Liver (tissue), 9 donors: ENCODE measurements around the gene VPS35L. TPM values are rescaled to one million over a fixed set of nuclear protein-coding genes. Genes with fewer than 3 reads are reported as not detected.

Experiments used
- DNase-seq: peaks from one replicate; pipeline ENCODE4 v3.0.0-alpha.2; 2017; ENCODE audit warnings: low spot score
- H3K27ac ChIP-seq, 2 donors: one replicate each; pipeline ENCODE4 v1.7.0; 2013; ENCODE audit warnings: inconsistent platforms in 2 of 2, low read length in 2 of 2, control low read depth in 1 of 2, low read depth in 1 of 2, mild to moderate bottlenecking in 1 of 2
- H3K27me3 ChIP-seq, 4 donors: one replicate each; pipeline versions ENCODE4 v1.6.1 to v1.7.0; 2013; ENCODE audit warnings: low read length in 3 of 4, inconsistent platforms in 1 of 4, mild to moderate bottlenecking in 1 of 4, moderate library complexity in 1 of 4; ENCODE audit not compliant: control insufficient read depth in 4 of 4, insufficient read depth in 4 of 4
- H3K36me3 ChIP-seq, 4 donors: one replicate each; pipeline versions ENCODE4 v1.6.1 to v1.7.0; 2013; ENCODE audit warnings: low read length in 3 of 4, mild to moderate bottlenecking in 3 of 4, low read depth in 1 of 4, moderate library complexity in 1 of 4; ENCODE audit not compliant: control insufficient read depth in 4 of 4, insufficient read depth in 3 of 4
- H3K4me1 ChIP-seq, 4 donors: one replicate each; pipeline versions ENCODE4 v1.6.1 to v1.7.0; 2013; ENCODE audit warnings: low read length in 3 of 4, mild to moderate bottlenecking in 3 of 4, moderate library complexity in 1 of 4; ENCODE audit not compliant: control insufficient read depth in 4 of 4, insufficient read depth in 4 of 4
- H3K4me3 ChIP-seq, 3 donors: one replicate each; pipeline versions ENCODE4 v1.6.1 to v1.7.0; 2013; ENCODE audit warnings: low read length in 3 of 3, control low read depth in 1 of 3, low read depth in 1 of 3, mild to moderate bottlenecking in 1 of 3
- H3K9ac ChIP-seq, 2 donors: one replicate each; pipeline ENCODE4 v1.7.0; 2013; ENCODE audit warnings: low read length in 2 of 2, mild to moderate bottlenecking in 2 of 2, moderate library complexity in 2 of 2, control low read depth in 1 of 2, low read depth in 1 of 2
- H3K9me3 ChIP-seq, 4 donors: one replicate each; pipeline versions ENCODE4 v1.6.1 to v1.7.0; 2013; ENCODE audit warnings: low read length in 3 of 4; ENCODE audit not compliant: control insufficient read depth in 4 of 4
- EGR1 ChIP-seq, 2 donors: IDR thresholded peaks; 2 replicates each; pipeline ENCODE4 v1.6.1; 2016 to 2018; ENCODE audit warnings: antibody characterized with exemption in 2 of 2, low read depth in 2 of 2
- FOXA1 ChIP-seq: IDR thresholded peaks from 2 replicates; pipeline ENCODE4 v1.6.1; 2016; ENCODE audit warnings: antibody characterized with exemption
- FOXA2 ChIP-seq: IDR thresholded peaks from 2 replicates; pipeline ENCODE4 v1.6.1; 2016; ENCODE audit warnings: antibody characterized with exemption
- GABPA ChIP-seq, 2 donors: IDR thresholded peaks in 1 of 2; conservative IDR thresholded peaks in 1 of 2; 2 replicates each; pipeline ENCODE4 v1.6.1; 2016; ENCODE audit warnings: antibody characterized with exemption in 2 of 2, mild to moderate bottlenecking in 1 of 2, moderate library complexity in 1 of 2
- HNF4A ChIP-seq, 2 donors: conservative IDR thresholded peaks; 2 replicates each; pipeline ENCODE4 v1.6.1; 2016; ENCODE audit warnings: antibody characterized with exemption in 2 of 2, mild to moderate bottlenecking in 2 of 2
- HNF4G ChIP-seq: IDR thresholded peaks from 2 replicates; pipeline ENCODE4 v1.6.1; 2016; ENCODE audit warnings: antibody characterized with exemption
- JUND ChIP-seq, 2 donors: IDR thresholded peaks; 2 replicates each; pipeline ENCODE4 v1.6.1; 2016; ENCODE audit warnings: antibody characterized with exemption in 2 of 2
- NR2F2 ChIP-seq: IDR thresholded peaks from 2 replicates; pipeline ENCODE4 v1.6.1; 2016; ENCODE audit warnings: antibody characterized with exemption
- RAD21 ChIP-seq, 2 donors: IDR thresholded peaks; 2 replicates each; pipeline ENCODE4 v1.6.1; 2016; ENCODE audit warnings: antibody characterized with exemption in 2 of 2, mild to moderate bottlenecking in 2 of 2
- RXRA ChIP-seq, 2 donors: IDR thresholded peaks; 2 replicates each; pipeline ENCODE4 v1.6.1; 2017 to 2018; ENCODE audit warnings: antibody characterized with exemption in 2 of 2, mild to moderate bottlenecking in 1 of 2
- SP1 ChIP-seq: IDR thresholded peaks from 2 replicates; pipeline ENCODE4 v1.6.1; 2018; ENCODE audit warnings: antibody characterized with exemption, mild to moderate bottlenecking
- TAF1 ChIP-seq: conservative IDR thresholded peaks from 2 replicates; pipeline ENCODE4 v1.6.1; 2016; ENCODE audit warnings: antibody characterized with exemption, mild to moderate bottlenecking
- YY1 ChIP-seq: IDR thresholded peaks from 2 replicates; pipeline ENCODE4 v1.6.1; 2016; ENCODE audit warnings: antibody characterized with exemption, mild to moderate bottlenecking
- WGBS: extraction: QIAGEN DNeasy Blood & Tissue Kit; methylation state at CpG from one replicate; pipeline ENCODE4 v1.1.7; 2013; 5-methylcytosine and 5-hydroxymethylcytosine counted together
- polyA plus RNA-seq, 2 donors: library from polyadenylated mRNA; stranded (reverse) in 1 of 2; unstranded in 1 of 2; fragments of 200-250 nt in 1 of 2; fragments of >200 nt in 1 of 2; fragmentation: Nextera tagmentation in 1 of 2; extraction: Ambion mirVana in 1 of 2; gene quantifications; one replicate each; pipeline versions ENCODE4 v1.2.1 to v1.2.3, GENCODE V29; 2013 to 2015
- total RNA-seq, 2 donors: library from RNA; depleted of rRNA; stranded (reverse); fragments of >200 nt; gene quantifications; one replicate each; pipeline ENCODE4 v1.2.3, GENCODE V29; 2014
- TF ChIP-seq, protein P1 (sequence below): IDR thresholded peaks from 2 replicates; pipeline ENCODE4 v1.6.1; 2016; ENCODE audit warnings: antibody characterized with exemption, mild to moderate bottlenecking
- TF ChIP-seq, protein P2 (sequence below): IDR thresholded peaks from 2 replicates; pipeline ENCODE4 v1.6.1; 2016; ENCODE audit warnings: antibody characterized with exemption
- TF ChIP-seq, protein P3 (sequence below): IDR thresholded peaks from 2 replicates; pipeline ENCODE4 v1.6.1; 2016; ENCODE audit warnings: antibody characterized with exemption
- TF ChIP-seq, protein P4 (sequence below): fragments of 150-350 bp; IDR thresholded peaks from 2 replicates; pipeline ENCODE4 v1.5.1; 2017; ENCODE audit warnings: improper control_type of control experiment, low read depth, low read length; ENCODE audit not compliant: missing input control
- TF ChIP-seq, protein P5 (sequence below): IDR thresholded peaks from 2 replicates; pipeline ENCODE4 v1.6.1; 2016; ENCODE audit warnings: antibody characterized with exemption
- donor health status: healthy.
- donor health status: healthy.
- donor health status: healthy.
- donor health status: healthy.
- donor health status: healthy.

The VPS35L gene, protein sequence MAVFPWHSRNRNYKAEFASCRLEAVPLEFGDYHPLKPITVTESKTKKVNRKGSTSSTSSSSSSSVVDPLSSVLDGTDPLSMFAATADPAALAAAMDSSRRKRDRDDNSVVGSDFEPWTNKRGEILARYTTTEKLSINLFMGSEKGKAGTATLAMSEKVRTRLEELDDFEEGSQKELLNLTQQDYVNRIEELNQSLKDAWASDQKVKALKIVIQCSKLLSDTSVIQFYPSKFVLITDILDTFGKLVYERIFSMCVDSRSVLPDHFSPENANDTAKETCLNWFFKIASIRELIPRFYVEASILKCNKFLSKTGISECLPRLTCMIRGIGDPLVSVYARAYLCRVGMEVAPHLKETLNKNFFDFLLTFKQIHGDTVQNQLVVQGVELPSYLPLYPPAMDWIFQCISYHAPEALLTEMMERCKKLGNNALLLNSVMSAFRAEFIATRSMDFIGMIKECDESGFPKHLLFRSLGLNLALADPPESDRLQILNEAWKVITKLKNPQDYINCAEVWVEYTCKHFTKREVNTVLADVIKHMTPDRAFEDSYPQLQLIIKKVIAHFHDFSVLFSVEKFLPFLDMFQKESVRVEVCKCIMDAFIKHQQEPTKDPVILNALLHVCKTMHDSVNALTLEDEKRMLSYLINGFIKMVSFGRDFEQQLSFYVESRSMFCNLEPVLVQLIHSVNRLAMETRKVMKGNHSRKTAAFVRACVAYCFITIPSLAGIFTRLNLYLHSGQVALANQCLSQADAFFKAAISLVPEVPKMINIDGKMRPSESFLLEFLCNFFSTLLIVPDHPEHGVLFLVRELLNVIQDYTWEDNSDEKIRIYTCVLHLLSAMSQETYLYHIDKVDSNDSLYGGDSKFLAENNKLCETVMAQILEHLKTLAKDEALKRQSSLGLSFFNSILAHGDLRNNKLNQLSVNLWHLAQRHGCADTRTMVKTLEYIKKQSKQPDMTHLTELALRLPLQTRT
- total RNA-seq, result 10 to 100 TPM; 16.1 to 18.2 TPM
- 10 to 100 TPM; 10.5 to 14.1 TPM for polyA plus RNA-seq

DNA sequence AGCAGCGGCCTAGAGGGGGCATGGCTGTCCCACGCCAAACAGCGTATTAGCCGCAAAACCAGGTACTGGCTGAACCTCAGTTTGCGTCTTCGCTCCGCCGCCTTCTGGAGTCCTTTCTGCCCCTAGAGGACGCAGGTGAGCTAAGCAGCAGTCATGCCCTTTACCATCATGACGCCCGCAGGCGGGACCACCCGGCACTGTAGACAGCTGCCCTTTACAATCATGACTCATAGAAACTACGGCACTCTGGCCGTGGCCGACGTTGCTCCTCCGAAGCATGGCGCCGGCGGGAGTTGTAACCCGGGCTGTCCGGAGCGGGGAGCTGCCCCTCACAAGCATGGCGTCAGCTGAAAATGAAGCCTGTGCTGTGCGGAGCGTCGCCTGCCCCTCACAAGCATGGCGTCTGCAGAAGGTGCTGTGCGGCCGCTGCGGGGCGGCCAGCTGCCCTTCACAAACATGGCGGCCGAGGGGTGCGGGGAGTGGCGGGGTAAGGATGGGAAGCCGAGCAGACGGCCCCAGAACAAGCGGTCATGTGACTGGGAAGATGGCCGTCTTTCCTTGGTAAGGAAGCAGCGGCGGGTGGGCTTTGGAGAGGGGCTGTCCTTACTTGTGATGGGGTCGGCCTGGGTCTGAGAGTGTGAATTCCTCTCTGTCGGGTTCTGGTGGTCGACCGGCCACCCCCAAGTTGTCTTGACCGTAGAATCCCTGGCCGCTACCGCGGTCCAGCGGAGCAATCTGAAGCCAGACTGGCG lies at the start of gene VPS35L:
TSS of gene VPS35L (plus strand) at position 518 of the 752 bp plus-strand sequence. CDS start at position 545, 27 bp downstream.
- DNase-seq, result peak; percentile 98
- under 1% methylated on average over 53 of the region's 53 CpGs for WGBS

More for the DNA sequence above, at the start of gene VPS35L:
- TF ChIP-seq, protein P1, sequence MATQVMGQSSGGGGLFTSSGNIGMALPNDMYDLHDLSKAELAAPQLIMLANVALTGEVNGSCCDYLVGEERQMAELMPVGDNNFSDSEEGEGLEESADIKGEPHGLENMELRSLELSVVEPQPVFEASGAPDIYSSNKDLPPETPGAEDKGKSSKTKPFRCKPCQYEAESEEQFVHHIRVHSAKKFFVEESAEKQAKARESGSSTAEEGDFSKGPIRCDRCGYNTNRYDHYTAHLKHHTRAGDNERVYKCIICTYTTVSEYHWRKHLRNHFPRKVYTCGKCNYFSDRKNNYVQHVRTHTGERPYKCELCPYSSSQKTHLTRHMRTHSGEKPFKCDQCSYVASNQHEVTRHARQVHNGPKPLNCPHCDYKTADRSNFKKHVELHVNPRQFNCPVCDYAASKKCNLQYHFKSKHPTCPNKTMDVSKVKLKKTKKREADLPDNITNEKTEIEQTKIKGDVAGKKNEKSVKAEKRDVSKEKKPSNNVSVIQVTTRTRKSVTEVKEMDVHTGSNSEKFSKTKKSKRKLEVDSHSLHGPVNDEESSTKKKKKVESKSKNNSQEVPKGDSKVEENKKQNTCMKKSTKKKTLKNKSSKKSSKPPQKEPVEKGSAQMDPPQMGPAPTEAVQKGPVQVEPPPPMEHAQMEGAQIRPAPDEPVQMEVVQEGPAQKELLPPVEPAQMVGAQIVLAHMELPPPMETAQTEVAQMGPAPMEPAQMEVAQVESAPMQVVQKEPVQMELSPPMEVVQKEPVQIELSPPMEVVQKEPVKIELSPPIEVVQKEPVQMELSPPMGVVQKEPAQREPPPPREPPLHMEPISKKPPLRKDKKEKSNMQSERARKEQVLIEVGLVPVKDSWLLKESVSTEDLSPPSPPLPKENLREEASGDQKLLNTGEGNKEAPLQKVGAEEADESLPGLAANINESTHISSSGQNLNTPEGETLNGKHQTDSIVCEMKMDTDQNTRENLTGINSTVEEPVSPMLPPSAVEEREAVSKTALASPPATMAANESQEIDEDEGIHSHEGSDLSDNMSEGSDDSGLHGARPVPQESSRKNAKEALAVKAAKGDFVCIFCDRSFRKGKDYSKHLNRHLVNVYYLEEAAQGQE, result peak; percentile 51
- TF ChIP-seq RXRA (IDR thresholded peaks at IDR 0.05) (peak in 1 of 2 donors; percentile 15), SP1 (peak; percentile 56), GABPA (IDR thresholded peaks at IDR 0.05 in 1 of 2, conservative IDR thresholded peaks at IDR 0.05 in 1 of 2) (peak in 1 of 2 donors; percentile 71), HNF4A (conservative IDR thresholded peaks at IDR 0.05) (peak; percentile 34 to 35), FOXA1 (no peak), FOXA2 (no peak), HNF4G (no peak), YY1 (peak; percentile 100), TAF1 (peak; percentile 40), EGR1 (IDR thresholded peaks at IDR 0.05; ENCODE audit: low read depth in 2 of 2) (peak in 1 of 2 donors; percentile 40), RAD21 (IDR thresholded peaks at IDR 0.05) (peak; percentile 41 to 53), NR2F2 (no peak), JUND (IDR thresholded peaks at IDR 0.05) (peak; percentile 92 to 96)
- TF ChIP-seq, protein P2, sequence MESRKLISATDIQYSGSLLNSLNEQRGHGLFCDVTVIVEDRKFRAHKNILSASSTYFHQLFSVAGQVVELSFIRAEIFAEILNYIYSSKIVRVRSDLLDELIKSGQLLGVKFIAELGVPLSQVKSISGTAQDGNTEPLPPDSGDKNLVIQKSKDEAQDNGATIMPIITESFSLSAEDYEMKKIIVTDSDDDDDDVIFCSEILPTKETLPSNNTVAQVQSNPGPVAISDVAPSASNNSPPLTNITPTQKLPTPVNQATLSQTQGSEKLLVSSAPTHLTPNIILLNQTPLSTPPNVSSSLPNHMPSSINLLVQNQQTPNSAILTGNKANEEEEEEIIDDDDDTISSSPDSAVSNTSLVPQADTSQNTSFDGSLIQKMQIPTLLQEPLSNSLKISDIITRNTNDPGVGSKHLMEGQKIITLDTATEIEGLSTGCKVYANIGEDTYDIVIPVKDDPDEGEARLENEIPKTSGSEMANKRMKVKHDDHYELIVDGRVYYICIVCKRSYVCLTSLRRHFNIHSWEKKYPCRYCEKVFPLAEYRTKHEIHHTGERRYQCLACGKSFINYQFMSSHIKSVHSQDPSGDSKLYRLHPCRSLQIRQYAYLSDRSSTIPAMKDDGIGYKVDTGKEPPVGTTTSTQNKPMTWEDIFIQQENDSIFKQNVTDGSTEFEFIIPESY, result peak; percentile 91
- TF ChIP-seq, protein P3, sequence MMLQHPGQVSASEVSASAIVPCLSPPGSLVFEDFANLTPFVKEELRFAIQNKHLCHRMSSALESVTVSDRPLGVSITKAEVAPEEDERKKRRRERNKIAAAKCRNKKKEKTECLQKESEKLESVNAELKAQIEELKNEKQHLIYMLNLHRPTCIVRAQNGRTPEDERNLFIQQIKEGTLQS, result peak; percentile 73
- TF ChIP-seq, protein P4, sequence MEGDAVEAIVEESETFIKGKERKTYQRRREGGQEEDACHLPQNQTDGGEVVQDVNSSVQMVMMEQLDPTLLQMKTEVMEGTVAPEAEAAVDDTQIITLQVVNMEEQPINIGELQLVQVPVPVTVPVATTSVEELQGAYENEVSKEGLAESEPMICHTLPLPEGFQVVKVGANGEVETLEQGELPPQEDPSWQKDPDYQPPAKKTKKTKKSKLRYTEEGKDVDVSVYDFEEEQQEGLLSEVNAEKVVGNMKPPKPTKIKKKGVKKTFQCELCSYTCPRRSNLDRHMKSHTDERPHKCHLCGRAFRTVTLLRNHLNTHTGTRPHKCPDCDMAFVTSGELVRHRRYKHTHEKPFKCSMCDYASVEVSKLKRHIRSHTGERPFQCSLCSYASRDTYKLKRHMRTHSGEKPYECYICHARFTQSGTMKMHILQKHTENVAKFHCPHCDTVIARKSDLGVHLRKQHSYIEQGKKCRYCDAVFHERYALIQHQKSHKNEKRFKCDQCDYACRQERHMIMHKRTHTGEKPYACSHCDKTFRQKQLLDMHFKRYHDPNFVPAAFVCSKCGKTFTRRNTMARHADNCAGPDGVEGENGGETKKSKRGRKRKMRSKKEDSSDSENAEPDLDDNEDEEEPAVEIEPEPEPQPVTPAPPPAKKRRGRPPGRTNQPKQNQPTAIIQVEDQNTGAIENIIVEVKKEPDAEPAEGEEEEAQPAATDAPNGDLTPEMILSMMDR, result peak; percentile 53
- TF ChIP-seq, protein P5, sequence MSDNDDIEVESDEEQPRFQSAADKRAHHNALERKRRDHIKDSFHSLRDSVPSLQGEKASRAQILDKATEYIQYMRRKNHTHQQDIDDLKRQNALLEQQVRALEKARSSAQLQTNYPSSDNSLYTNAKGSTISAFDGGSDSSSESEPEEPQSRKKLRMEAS, result peak; percentile 82
- Histone ChIP-seq H3K9me3 (no peaks in the 10 kb centered on the region), H3K4me1 (peaks cover 0 to 7% (median 4%) of the 10 kb centered on the region in 4 donors), H3K9ac (peak within 1 kb of the TSS; percentile 82 to 87), H3K27me3 (no peaks in the 10 kb centered on the region), H3K36me3 (peaks cover 0 to 4% (median 0%) of the 10 kb centered on the region in 4 donors), H3K27ac (peak within 1 kb of the TSS; percentile 86 to 94), H3K4me3 (peak within 1 kb of the TSS; percentile 69 to 95 (median 88))
